GM19395 (cell line): ENCODE results near the gene UNC93A.

ENCODE experiments used
- ATAC-seq: cut with Tn5 transposase; IDR thresholded peaks from one replicate; pipeline ENCODE4 v1.9.1; 2021; ENCODE audit warnings: mild to moderate bottlenecking, moderate library complexity; ENCODE audit not compliant: unreplicated experiment

The UNC93A gene

GRCh38 chr6:167292301-167293087, 1.4 kb downstream of the UNC93A start:
- no peak for ATAC-seq

- ATAC-seq = no peak
Observed at GRCh38 chr6:167293088-167293589, 2.0 kb downstream of the UNC93A start.

- ATAC-seq = no peak
Observed at GRCh38 chr6:167293590-167294091, 2.5 kb downstream of the UNC93A start.

GRCh38 chr6:167294241-167294640, 3.1 kb downstream of the UNC93A start:
- ATAC-seq = no peak

- no peak for ATAC-seq
Observed at GRCh38 chr6:167294651-167295494, 3.8 kb downstream of the UNC93A start.

GRCh38 chr6:167295495-167296292, 4.6 kb downstream of the UNC93A start:
- ATAC-seq = no peak

GRCh38 chr6:167296293-167296690, 5.2 kb downstream of the UNC93A start:
- no peak for ATAC-seq

- no peak for ATAC-seq
Observed at GRCh38 chr6:167296902-167297301, 5.8 kb downstream of the UNC93A start.

- ATAC-seq = no peak
Observed at GRCh38 chr6:167298127-167298526, 7.0 kb downstream of the UNC93A start.

GRCh38 chr6:167299641-167300308, 8.7 kb downstream of the UNC93A start:
- no peak for ATAC-seq

- no peak for ATAC-seq
Observed at GRCh38 chr6:167300902-167301777, 10.0 kb downstream of the UNC93A start.

GRCh38 chr6:167302074-167302473, 11.0 kb downstream of the UNC93A start:
- ATAC-seq = no peak

- no peak for ATAC-seq
Observed at GRCh38 chr6:167302796-167303195, 11.7 kb downstream of the UNC93A start.

- no peak for ATAC-seq
Observed at GRCh38 chr6:167303675-167304625, 12.8 kb downstream of the UNC93A start.

- no peak for ATAC-seq
Observed at GRCh38 chr6:167304912-167305311, 13.8 kb downstream of the UNC93A start.

- ATAC-seq = no peak
Observed at GRCh38 chr6:167305796-167306195, 14.7 kb downstream of the UNC93A start.

- ATAC-seq = no peak
Observed at GRCh38 chr6:167306401-167306998, 15.4 kb downstream of the UNC93A start.
